HAP-1 (cell line): ENCODE results near the gene GPR68.
"Not testable (repeated sequence)": the region's sequence is repeated elsewhere in the genome, so short reads cannot be mapped to it uniquely, and the experiment has no call there.

ENCODE experiments used
- DNase-seq, 2 experiments: peaks; one replicate each; pipeline ENCODE4 v3.0.0-alpha.2; 2016 to 2020; ENCODE audit warnings: low spot score in 2 of 2
- H3K27me3 ChIP-seq: fragments of 250-450 bp; sonication (Bioruptor Pico); 2 replicates; pipeline ENCODE4 v1.5.1; 2020; ENCODE audit warnings: low read depth, mild to moderate bottlenecking, moderate library complexity
- H3K36me3 ChIP-seq: fragments of 250-450 bp; sonication (Bioruptor Pico); replicated peaks from 2 replicates; pipeline ENCODE4 v1.5.1; 2020; ENCODE audit warnings: mild to moderate bottlenecking
- H3K4me1 ChIP-seq: fragments of 250-450 bp; sonication (Bioruptor Pico); 2 replicates; pipeline ENCODE4 v1.5.1; 2020; ENCODE audit warnings: mild to moderate bottlenecking
- H3K4me3 ChIP-seq: fragments of 250-450 bp; sonication (Bioruptor Pico); 2 replicates; pipeline ENCODE4 v1.5.1; 2020; ENCODE audit warnings: mild to moderate bottlenecking, moderate library complexity
- H3K9me3 ChIP-seq: fragments of 250-450 bp; sonication (Bioruptor Pico); 2 replicates; pipeline ENCODE4 v1.5.1; 2020; ENCODE audit warnings: mild to moderate bottlenecking, moderate library complexity
- in situ Hi-C: fragments of 300-500 bp; cut with MboI; formaldehyde crosslinking; loops from 3 replicates; pipeline ENCODE4 v1.14.3; 2020; ENCODE audit warnings: low sequenced_read_pairs, inconsistent platforms, mixed read lengths

GPR68 gene

DNA sequence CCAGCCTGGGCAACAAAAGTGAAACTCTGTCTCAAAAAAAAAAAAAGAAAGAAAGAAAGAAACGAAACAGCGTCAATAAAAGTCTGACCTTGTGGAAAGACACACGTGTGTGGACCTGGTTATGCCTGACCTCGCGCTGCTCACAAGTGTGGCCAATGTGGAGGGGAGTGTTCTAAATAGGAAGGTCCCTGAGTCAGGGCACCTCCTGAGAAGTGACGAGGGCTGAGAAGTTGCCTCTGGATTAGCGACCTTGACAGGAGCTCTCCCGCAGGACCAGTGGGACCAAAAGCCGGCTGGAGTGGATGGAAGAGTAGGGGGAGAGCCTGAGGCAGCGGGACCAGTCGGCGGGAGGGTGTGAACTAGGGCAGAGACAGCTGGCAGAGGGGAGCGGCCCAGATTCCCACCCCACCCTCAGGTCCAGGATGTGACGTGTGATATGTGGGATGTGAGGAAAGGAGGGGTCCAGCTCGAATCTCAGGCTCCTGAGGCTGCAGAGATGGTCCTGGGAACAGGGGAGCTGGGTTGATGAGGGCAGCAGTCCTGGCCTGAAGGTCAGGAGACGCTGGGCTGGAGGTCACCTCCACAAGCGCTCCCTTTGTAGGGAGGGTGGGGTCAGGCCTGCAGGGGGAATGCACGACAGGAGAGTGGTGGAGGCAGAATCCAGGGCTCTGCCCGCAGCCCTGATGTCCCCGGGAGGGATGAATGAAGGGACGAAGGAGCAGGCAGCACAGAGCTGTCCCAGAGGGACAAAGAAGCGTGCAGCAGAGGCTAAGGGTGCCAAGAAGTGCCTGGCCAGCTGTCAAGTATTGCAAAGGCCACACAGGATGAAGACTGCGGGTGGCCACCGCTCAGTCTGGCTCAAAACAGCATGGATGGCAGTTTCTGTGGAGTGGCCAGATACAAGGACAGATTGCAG lies 24.8 kb upstream of the GPR68 start:
- Histone ChIP-seq H3K36me3 (peaks cover 4% of the 10 kb centered on the region; the same call in 1 of the 2 replicates), H3K4me1 (no peaks in the 10 kb centered on the region), H3K9me3 (no peaks in the 10 kb centered on the region), H3K27me3 (no peaks in the 10 kb centered on the region), H3K4me3 (no peak overlapping the region)
- DNase-seq = no peak
- in situ Hi-C loops = no loop called here

GRCh38 chr14:91267965-91268437 lies 23.5 kb upstream of the GPR68 start:
- Histone ChIP-seq H3K4me1 (no peaks in the 10 kb centered on the region), H3K9me3 (no peaks in the 10 kb centered on the region), H3K36me3 (0 out of 2 replicates have a peak, but pooled peaks cover 4% of the 10 kb centered on the region), H3K27me3 (no peaks in the 10 kb centered on the region), H3K4me3 (no peak overlapping the region)
- DNase-seq = no peak
- in situ Hi-C loops = no loop called here

DNA sequence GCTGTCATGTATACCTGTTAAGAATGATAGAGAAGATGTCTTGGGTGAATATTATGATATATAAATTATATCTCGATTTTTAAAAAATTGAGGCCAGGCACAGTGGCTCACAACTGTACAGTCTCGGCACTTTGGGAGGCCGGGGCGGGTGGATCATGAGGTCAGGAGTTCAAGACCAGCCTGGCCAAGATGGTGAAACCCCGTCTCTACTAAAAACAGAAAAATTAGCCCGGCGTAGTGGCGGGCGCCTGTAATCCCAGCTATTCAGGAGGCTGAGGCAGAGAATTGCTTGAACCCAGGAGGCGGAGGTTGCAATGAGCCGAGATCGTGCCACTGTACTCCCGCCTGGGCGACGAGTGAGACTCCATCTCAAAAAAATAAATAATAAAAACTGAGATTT lies 21.8 kb upstream of the GPR68 start:
- H3K4me3 ChIP-seq, H3K36me3 ChIP-seq, in situ Hi-C loops, H3K27me3 ChIP-seq, DNase-seq, H3K9me3 ChIP-seq, H3K4me1 ChIP-seq: not testable (repeated sequence)

DNA sequence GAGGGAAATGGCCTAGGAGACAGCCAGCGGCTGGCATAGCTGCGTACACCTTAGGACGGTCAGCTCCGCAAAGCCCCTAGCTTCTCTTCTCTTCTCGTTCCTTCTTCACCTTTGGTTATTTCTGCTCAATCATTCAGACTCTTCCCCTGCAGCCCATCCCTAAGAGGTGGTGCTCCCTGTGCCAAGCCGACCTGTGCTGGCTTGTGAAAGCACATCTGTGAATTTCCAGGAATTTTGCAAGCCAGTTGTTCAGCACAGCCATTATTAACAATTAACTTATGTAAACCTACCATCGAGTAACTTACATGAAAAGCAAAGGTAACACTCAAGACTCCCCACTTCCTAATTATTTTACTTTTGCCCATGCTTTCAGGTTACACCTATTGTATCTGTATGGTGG lies 20.9 kb upstream of the GPR68 start:
- H3K4me3 ChIP-seq = no peak overlapping the region

DNA sequence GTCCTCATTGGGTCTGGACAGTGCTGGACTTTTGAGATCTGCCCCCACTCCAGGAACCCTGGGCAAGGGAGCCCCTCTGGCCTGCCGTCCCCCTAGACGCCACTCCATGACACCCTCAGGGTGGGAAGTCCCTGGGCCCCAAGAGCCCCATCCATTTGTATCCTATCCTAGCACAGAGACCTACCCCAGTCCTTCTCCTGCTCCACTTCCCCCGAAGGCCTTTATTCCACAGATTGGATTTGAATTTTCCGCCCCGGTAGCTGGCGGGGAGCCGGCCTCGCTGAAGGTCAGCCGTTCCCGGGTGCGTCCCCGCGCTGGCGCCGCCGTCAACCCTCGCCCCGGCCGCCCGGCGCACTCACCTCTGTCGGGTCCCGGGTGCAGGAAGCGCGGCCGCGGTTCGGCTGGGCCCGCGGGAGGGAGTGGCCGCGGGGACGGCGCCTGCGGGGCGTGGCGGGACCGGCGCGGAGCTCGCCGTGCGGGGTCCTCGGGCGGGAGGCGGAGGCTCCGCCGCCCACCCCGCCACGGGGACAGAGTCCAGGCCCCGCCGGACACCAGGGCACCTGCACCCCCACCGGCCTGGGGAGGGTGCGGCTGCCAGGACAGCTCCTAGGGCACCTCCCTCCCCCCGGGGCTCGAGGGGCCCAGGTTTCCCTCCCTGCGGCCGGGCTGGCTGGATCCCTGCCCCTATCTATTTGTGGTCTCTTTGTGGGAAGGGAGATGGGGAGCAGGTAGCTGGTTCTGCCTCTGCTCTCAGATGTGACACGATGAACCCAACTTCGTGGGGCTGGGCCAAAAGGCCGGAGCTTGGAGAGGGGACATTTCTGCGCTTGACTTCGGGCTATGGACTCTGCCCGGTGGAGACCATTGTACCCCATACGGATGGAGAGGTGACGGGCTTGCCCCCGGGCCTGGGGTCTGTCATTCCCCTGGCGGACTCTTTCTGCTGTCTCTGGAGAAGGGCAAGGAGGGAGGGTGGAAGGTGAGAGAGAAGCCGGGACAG lies 19.9 kb upstream of the GPR68 start:
- in situ Hi-C loops = no loop called here
- Histone ChIP-seq H3K4me3 (no peak overlapping the region), H3K27me3 (no peaks in the 10 kb centered on the region), H3K9me3 (no peaks in the 10 kb centered on the region), H3K36me3 (no peaks in the 10 kb centered on the region), H3K4me1 (no peaks in the 10 kb centered on the region)
- no peak for DNase-seq

More for the DNA sequence above, 20.9 kb upstream of the GPR68 start:
- H3K4me1 ChIP-seq = no peaks in the 10 kb centered on the region
- in situ Hi-C loops = no loop called here
- no peaks in the 10 kb centered on the region for H3K27me3 ChIP-seq
- no peak for DNase-seq
- H3K36me3 ChIP-seq = no peaks in the 10 kb centered on the region
- no peaks in the 10 kb centered on the region for H3K9me3 ChIP-seq

GRCh38 chr14:91263329-91263728 lies 18.8 kb upstream of the GPR68 start:
- Histone ChIP-seq H3K9me3 (no peaks in the 10 kb centered on the region), H3K4me3 (no peak overlapping the region), H3K36me3 (no peaks in the 10 kb centered on the region), H3K4me1 (no peaks in the 10 kb centered on the region), H3K27me3 (no peaks in the 10 kb centered on the region)
- DNase-seq = no peak
- in situ Hi-C loops = no loop called here

GRCh38 chr14:91261986-91262549 lies 17.6 kb upstream of the GPR68 start:
- Histone ChIP-seq H3K36me3 (no peaks in the 10 kb centered on the region), H3K4me3 (no peak overlapping the region), H3K9me3 (no peaks in the 10 kb centered on the region), H3K4me1 (peaks cover 2% of the 10 kb centered on the region; the same call in 1 of the 2 replicates), H3K27me3 (no peaks in the 10 kb centered on the region)
- no peak for DNase-seq
- in situ Hi-C loops = no loop called here

DNA sequence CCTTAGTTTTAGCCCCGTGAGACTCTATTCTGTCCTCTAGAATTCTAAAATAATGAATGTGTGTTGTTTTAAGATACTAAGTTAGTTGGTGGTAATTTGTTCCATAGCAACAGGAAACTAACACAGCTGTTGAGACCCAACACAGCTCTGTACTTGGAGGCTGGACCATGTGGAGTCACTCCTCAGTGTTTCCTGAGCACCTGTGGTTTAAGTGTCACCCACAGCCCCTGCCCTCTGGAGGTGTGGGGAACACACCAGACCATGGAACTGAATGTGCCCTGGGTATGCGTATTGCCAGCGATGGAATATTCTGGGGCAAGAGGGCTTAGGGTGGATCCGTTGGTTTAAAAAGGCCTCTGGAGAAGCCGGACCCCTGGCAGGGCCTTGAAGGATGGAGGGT lies 16.6 kb upstream of the GPR68 start:
- H3K9me3 ChIP-seq = no peaks in the 10 kb centered on the region
- in situ Hi-C loops = no loop called here
- H3K4me3 ChIP-seq = no peak overlapping the region
- H3K27me3 ChIP-seq = no peaks in the 10 kb centered on the region
- DNase-seq = no peak
- H3K36me3 ChIP-seq = no peaks in the 10 kb centered on the region
- peaks cover 5% of the 10 kb centered on the region; the same call in 1 of the 2 replicates for H3K4me1 ChIP-seq

GRCh38 chr14:91258876-91259275 lies 14.4 kb upstream of the GPR68 start:
- Histone ChIP-seq H3K36me3 (no peaks in the 10 kb centered on the region), H3K27me3 (no peaks in the 10 kb centered on the region), H3K9me3 (no peaks in the 10 kb centered on the region), H3K4me3 (no peak overlapping the region), H3K4me1 (peaks cover 5% of the 10 kb centered on the region)
- in situ Hi-C loops = no loop called here
- no peak for DNase-seq

DNA sequence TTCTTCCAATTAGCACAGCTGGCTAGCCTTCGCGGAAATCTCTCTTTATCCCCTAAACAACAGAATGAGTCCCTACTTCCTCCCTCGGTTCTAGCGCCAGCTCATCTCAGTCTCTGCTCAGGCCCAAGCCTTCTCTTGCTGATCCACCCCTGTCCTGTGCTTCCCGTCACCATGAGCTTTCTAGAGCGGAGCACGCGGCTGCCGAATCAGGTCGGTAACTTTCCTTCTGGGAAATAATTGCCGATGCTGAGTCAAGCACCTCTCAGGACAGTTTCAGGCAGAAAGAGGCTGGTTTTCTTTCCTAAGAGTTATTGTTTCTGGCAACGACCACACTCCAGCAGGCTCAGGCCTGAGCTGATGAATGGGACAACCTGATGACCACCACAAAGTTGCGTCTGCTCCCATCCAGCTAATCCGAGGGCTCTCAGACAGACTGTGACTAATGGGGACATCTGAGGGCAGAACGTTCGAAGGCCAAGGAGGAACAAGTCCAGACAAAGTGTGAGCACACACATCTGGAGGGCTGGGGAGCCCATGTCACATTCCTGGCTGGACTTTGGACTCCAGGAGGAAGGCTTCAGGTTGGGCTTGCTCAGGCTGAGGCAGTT lies 13.6 kb upstream of the GPR68 start:
- peaks cover 5% of the 10 kb centered on the region for H3K4me1 ChIP-seq
- no peak for DNase-seq

GRCh38 chr14:91257328-91258010 lies 13.0 kb upstream of the GPR68 start:
- no peak overlapping the region for H3K4me3 ChIP-seq
- peaks cover 8% of the 10 kb centered on the region for H3K4me1 ChIP-seq
- in situ Hi-C loops = no loop called here

More for the DNA sequence above, 13.6 kb upstream of the GPR68 start:
- H3K4me3 ChIP-seq = no peak overlapping the region
- no peaks in the 10 kb centered on the region for H3K9me3 ChIP-seq
- in situ Hi-C loops = no loop called here
- H3K27me3 ChIP-seq = no peaks in the 10 kb centered on the region
- no peaks in the 10 kb centered on the region for H3K36me3 ChIP-seq

DNA sequence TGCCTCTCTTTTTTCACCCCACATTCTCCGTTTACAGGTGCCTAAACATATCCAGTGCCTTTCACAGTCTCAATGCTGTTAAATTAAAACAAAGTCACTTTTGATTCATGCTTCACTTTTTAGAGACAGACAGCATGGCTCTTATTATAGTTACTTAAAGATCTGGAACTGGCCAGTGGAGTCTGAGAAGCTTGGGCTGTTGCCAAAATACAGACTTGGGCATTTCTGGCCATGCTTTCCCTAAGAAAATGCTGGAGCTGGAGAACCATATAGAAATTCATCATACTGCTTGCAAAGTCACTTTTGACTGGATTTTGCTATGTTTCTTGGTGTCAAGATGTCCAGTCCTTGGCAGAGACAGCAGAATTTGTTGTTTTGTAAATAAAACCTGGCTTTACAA lies 12.2 kb upstream of the GPR68 start:
- H3K27me3 ChIP-seq = no peaks in the 10 kb centered on the region
- no peaks in the 10 kb centered on the region for H3K36me3 ChIP-seq
- no peak for DNase-seq
- peaks cover 8% of the 10 kb centered on the region for H3K4me1 ChIP-seq
- in situ Hi-C loops = no loop called here
- H3K4me3 ChIP-seq = no peak overlapping the region
- H3K9me3 ChIP-seq = no peaks in the 10 kb centered on the region

More at GRCh38 chr14:91257328-91258010, 13.0 kb upstream of the GPR68 start:
- no peaks in the 10 kb centered on the region for H3K9me3 ChIP-seq
- no peaks in the 10 kb centered on the region for H3K27me3 ChIP-seq
- H3K36me3 ChIP-seq = no peaks in the 10 kb centered on the region
- no peak for DNase-seq
